ENCODE results near the gene HAVCR1.

- TF ChIP-seq CTCF (conservative IDR thresholded peaks at IDR 0.05) (no peak), ZFX (IDR thresholded peaks at IDR 0.05) (no peak)
Observed at GRCh38 chr5:157057459-157058370, 1.2 kb downstream of the HAVCR1 start.

All from C4-2B (cell line).